Fibroblast of pulmonary artery (primary cell): Measurements from ENCODE around the gene CPVL.
"Not testable (repeated sequence)": the region's sequence is repeated elsewhere in the genome, so short reads cannot be mapped to it uniquely, and the experiment has no call there.

ENCODE experiments used
- DNase-seq: peaks from one replicate; pipeline ENCODE4 v3.0.0-alpha.2; 2010; ENCODE audit warnings: low read depth
- H3K4me3 ChIP-seq: replicated peaks from 2 replicates; pipeline ENCODE4 v1.5.1; 2011; ENCODE audit warnings: low read depth, mild to moderate bottlenecking, control low read depth, low read length, moderate library complexity
- CTCF ChIP-seq: IDR thresholded peaks from 2 replicates; pipeline ENCODE4 v1.5.1; 2011; ENCODE audit warnings: mild to moderate bottlenecking, control low read depth, low read length, inconsistent platforms; ENCODE audit errors: missing control alignments

CPVL gene

GRCh38 chr7:29116361-29117200 lies 29.8 kb downstream of the CPVL start:
- no peak overlapping the region for H3K4me3 ChIP-seq
- DNase-seq: no peak
- no peak for TF ChIP-seq CTCF

GRCh38 chr7:29115753-29116152 lies 30.6 kb downstream of the CPVL start:
- H3K4me3 ChIP-seq: no peak overlapping the region
- TF ChIP-seq CTCF: no peak
- DNase-seq: no peak

- no peak overlapping the region for H3K4me3 ChIP-seq
- DNase-seq: no peak
- TF ChIP-seq CTCF: no peak
These were observed 31.1 kb downstream of the CPVL start for GRCh38 chr7:29115130-29115687.

- not testable (repeated sequence) for H3K4me3 ChIP-seq, DNase-seq
These were observed 32.1 kb downstream of the CPVL start for GRCh38 chr7:29114266-29114665.

- peak; percentile 37 for TF ChIP-seq CTCF
- peak; percentile 30 for DNase-seq
- H3K4me3 ChIP-seq: no peak overlapping the region
These were observed 32.8 kb downstream of the CPVL start for GRCh38 chr7:29113384-29114102.

- H3K4me3 ChIP-seq: no peak overlapping the region
- TF ChIP-seq CTCF: no peak
These were observed 33.6 kb downstream of the CPVL start for GRCh38 chr7:29112721-29113120.

GRCh38 chr7:29109899-29110298 lies 36.4 kb downstream of the CPVL start:
- TF ChIP-seq CTCF: no peak
- H3K4me3 ChIP-seq: no peak overlapping the region
- DNase-seq: no peak

More at GRCh38 chr7:29112721-29113120, 33.6 kb downstream of the CPVL start:
- DNase-seq: no peak
